Measurements from ENCODE around the gene TMCC1. TPM values are rescaled to one million over a fixed set of nuclear protein-coding genes. Genes with fewer than 3 reads are reported as not detected.
"Not testable (repeated sequence)": the region's sequence is repeated elsewhere in the genome, so short reads cannot be mapped to it uniquely, and the experiment has no call there.

The TMCC1 gene
- total RNA-seq, 1 donor from 2014 or later = 52.5 TPM

DNA sequence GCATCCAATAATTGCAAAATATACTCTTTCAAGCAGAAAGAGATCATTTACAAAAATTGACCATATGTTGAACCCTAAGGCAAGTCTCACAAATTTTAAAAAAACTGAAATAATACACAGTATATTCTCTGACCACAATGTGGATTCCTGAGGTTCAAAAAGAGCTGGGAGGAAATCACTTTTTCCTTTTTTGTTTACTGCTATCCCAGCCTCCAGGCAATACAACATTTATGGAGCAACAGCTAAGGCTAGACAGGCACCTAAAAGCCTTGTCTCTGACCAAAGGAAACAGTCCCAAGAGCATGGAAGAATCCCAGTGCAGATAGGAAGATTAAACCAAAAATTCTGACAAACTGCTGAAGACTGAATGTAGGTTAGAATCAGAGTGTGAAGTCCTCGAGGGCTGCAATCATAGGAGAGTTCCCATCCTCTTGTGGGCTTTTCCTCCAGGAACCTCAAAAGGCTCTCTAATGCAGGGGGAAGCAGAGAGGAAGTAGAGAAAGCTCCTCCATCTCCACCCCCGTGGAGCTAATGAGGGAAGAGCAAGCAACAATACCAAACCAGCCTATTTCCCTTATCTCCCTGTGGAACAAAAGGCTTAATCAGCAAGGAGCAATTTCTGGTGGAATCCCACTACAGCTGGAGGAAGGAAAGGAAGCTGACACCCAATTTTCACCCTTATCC is 57.0 kb downstream of the TMCC1 start:
- Mint-ChIP-seq H3K27me3 (no peaks in the 10 kb centered on the region), H3K4me3 (ENCODE audit: low read depth) (no peak overlapping the region), H3K27ac (no peak overlapping the region), H3K9me3 (ENCODE audit: low read depth) (peaks cover 5% of the 10 kb centered on the region), H3K4me1 (ENCODE audit: low read depth) (peaks cover 19% of the 10 kb centered on the region), H3K36me3 (ENCODE audit: insufficient read depth) (peaks cover 10% of the 10 kb centered on the region)
- TF ChIP-seq CTCF (IDR thresholded peaks at IDR 0.05; ENCODE audit: unreplicated experiment) = no peak
- DNase-seq (ENCODE audit: low spot score, unreplicated experiment) = no peak

- no peaks in the 10 kb centered on the region for H3K9me3 Mint-ChIP-seq (ENCODE audit: low read depth)
- no peak for TF ChIP-seq CTCF (IDR thresholded peaks at IDR 0.05; ENCODE audit: unreplicated experiment)
- H3K27me3 Mint-ChIP-seq = no peaks in the 10 kb centered on the region
- no peak overlapping the region for H3K4me3 Mint-ChIP-seq (ENCODE audit: low read depth)
- peaks cover 3% of the 10 kb centered on the region for H3K36me3 Mint-ChIP-seq (ENCODE audit: insufficient read depth)
- DNase-seq (ENCODE audit: low spot score, unreplicated experiment) = no peak
- peaks cover 13% of the 10 kb centered on the region for H3K4me1 Mint-ChIP-seq (ENCODE audit: low read depth)
- H3K27ac Mint-ChIP-seq = no peak overlapping the region
Measured at GRCh38 chr3:129835198-129835597, 58.3 kb downstream of the TMCC1 start.

DNA sequence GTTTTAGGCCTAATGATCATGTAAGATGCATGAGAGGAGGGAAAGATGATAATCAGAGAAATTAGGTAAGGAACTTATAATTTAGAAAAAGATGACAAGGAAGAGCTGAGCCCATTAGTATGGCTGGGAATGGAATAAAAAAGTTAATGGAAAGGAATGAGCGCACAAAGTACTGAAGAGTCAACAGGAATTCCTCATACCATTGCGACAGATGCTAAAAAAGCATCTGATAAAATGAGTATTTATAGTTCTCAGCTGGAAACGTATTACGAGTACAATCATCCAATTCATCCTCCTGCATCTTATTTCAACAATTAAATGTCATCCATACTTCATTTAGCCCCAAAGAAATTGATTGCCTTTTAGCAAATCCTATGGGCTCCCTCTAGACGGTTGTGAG is 58.9 kb downstream of the TMCC1 start:
- no peak overlapping the region for H3K27ac Mint-ChIP-seq
- no peak for TF ChIP-seq CTCF (IDR thresholded peaks at IDR 0.05; ENCODE audit: unreplicated experiment)
- no peak for DNase-seq (ENCODE audit: low spot score, unreplicated experiment)
- no peak overlapping the region for H3K4me3 Mint-ChIP-seq (ENCODE audit: low read depth)
- no peaks in the 10 kb centered on the region for H3K27me3 Mint-ChIP-seq
- peaks cover 2% of the 10 kb centered on the region for H3K36me3 Mint-ChIP-seq (ENCODE audit: insufficient read depth)
- peaks cover 13% of the 10 kb centered on the region for H3K4me1 Mint-ChIP-seq (ENCODE audit: low read depth)
- H3K9me3 Mint-ChIP-seq (ENCODE audit: low read depth) = no peaks in the 10 kb centered on the region

GRCh38 chr3:129831942-129832341 is 61.6 kb downstream of the TMCC1 start:
- not testable (repeated sequence) for H3K36me3 Mint-ChIP-seq (ENCODE audit: insufficient read depth); H3K4me3 Mint-ChIP-seq (ENCODE audit: low read depth); H3K27me3 Mint-ChIP-seq; H3K27ac Mint-ChIP-seq; H3K9me3 Mint-ChIP-seq (ENCODE audit: low read depth); DNase-seq (ENCODE audit: low spot score, unreplicated experiment); H3K4me1 Mint-ChIP-seq (ENCODE audit: low read depth)

DNA sequence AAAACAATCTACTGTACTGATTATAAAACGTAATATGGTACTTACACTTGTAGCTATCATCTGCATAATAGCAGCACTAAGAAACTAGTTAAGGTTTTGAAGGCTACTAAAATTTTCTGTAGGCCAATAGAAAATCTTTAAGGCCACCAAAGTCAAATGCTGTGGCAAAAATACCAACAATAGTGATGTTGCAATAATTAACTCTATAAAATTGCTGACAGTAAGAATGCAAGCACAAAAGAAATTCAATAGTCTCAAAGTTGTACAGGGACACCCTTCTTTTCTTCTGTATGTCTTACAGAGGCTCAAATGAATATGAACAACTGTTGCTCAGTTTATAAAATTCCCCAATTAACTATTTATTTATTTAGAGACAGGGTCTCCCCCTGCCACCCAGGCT is 62.0 kb downstream of the TMCC1 start:
- TF ChIP-seq CTCF (IDR thresholded peaks at IDR 0.05; ENCODE audit: unreplicated experiment) = no peak

GRCh38 chr3:129829640-129830039 is 63.9 kb downstream of the TMCC1 start:
- Mint-ChIP-seq H3K27ac (no peak overlapping the region), H3K4me1 (ENCODE audit: low read depth) (peaks cover 10% of the 10 kb centered on the region), H3K36me3 (ENCODE audit: insufficient read depth) (peaks cover 2% of the 10 kb centered on the region), H3K4me3 (ENCODE audit: low read depth) (no peak overlapping the region), H3K27me3 (no peaks in the 10 kb centered on the region), H3K9me3 (ENCODE audit: low read depth) (no peaks in the 10 kb centered on the region)
- peak; percentile 66 for TF ChIP-seq CTCF (IDR thresholded peaks at IDR 0.05; ENCODE audit: unreplicated experiment)
- DNase-seq (ENCODE audit: low spot score, unreplicated experiment) = no peak

More for the DNA sequence above, 62.0 kb downstream of the TMCC1 start:
- Mint-ChIP-seq H3K4me3 (ENCODE audit: low read depth) (no peak overlapping the region), H3K27ac (no peak overlapping the region), H3K27me3 (no peaks in the 10 kb centered on the region), H3K9me3 (ENCODE audit: low read depth) (no peaks in the 10 kb centered on the region), H3K36me3 (ENCODE audit: insufficient read depth) (peaks cover 2% of the 10 kb centered on the region), H3K4me1 (ENCODE audit: low read depth) (peaks cover 6% of the 10 kb centered on the region)
- DNase-seq (ENCODE audit: low spot score, unreplicated experiment) = no peak

Measured in progenitor cell of endocrine pancreas (in vitro differentiated cells).